Measurements from ENCODE around the gene COL4A2.
"Not testable (repeated sequence)": the region's sequence is repeated elsewhere in the genome, so short reads cannot be mapped to it uniquely, and the experiment has no call there.

DNA sequence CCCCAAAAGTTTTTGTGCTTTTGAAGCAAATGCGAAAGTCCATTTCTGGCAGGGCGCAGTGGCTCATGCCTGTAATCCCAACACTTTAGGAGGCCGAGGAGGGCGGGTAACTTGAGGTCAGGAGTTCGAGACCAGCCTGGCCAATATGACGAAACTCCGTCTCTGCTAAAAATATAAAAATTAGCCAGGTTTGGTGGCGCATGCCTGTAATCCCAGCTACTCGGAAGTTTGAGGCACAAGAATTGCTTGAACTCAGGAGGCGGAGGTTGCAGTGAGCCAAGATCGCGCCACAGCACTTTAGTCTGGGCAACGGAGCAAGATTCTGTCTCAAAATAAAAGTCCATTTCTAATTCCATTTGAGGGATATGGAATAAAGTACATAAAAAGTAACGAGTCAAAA is 88.5 kb downstream of the COL4A2 start:
- not testable (repeated sequence) for TF ChIP-seq CTCF, POLR2A (IDR thresholded peaks at IDR 0.05)

All from ovary (tissue), 3 donors.